GM23248 (cell line): ENCODE data around the gene NEDD9.

Experiments
- EZH2 ChIP-seq: fragments of 200-600 bp; sonication (generic); IDR thresholded peaks from 2 replicates; pipeline ENCODE4 v1.6.1; 2018; ENCODE audit warnings: antibody characterized with exemption, mild to moderate bottlenecking; ENCODE audit not compliant: insufficient read depth, poor library complexity, severe bottlenecking
- EZH2phosphoT487 ChIP-seq: fragments of 200-600 bp; sonication (generic); IDR thresholded peaks from 2 replicates; pipeline ENCODE4 v1.6.1; 2018; ENCODE audit warnings: antibody characterized with exemption, moderate library complexity, mild to moderate bottlenecking, low read depth; ENCODE audit not compliant: insufficient read depth

DNA sequence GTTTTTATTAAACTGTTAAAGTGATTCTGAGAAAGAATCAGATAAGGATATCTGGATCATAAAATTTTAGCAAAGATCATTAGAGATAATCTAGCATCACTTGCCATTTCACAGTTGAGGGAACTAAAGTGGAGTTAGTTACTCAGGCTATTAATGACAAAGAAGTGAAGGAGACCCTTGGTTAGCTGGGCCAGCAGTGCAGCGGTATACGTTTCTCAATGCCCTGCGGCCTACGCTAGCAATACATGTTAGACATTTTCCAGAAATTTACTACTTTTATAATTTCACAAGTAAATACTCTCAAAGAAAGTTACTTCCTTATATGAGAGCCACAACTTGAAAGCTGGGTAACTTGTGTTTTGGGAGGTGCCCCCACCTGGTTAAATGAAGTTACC, 28.5 kb downstream of the NEDD9 start:
- no peak for TF ChIP-seq EZH2
- no peak for TF ChIP-seq EZH2phosphoT487
